Cardiac muscle cell (in vitro differentiated cells and primary cell): Measurements from ENCODE around the gene RFPL3. TPM values are rescaled to one million over a fixed set of nuclear protein-coding genes. Genes with fewer than 3 reads are reported as not detected.

Experiments used
- DNase-seq, 2 donors: peaks; one replicate each; pipeline versions ENCODE4 v3.0.0 to v3.0.0-alpha.2; 2010 to 2017; ENCODE audit warnings: low read depth in 1 of 2, low spot score in 1 of 2
- H3K27ac ChIP-seq: fragments of 200-600 bp; sonication (generic); 2 replicates; pipeline ENCODE4 v1.5.1; 2016
- H3K27me3 ChIP-seq: fragments of 200-600 bp; sonication (generic); 2 replicates; pipeline ENCODE4 v1.6.0; 2016; ENCODE audit warnings: control low read depth
- H3K36me3 ChIP-seq: fragments of 200-600 bp; sonication (generic); 2 replicates; pipeline ENCODE4 v1.5.1; 2016; ENCODE audit warnings: control low read depth
- H3K4me1 ChIP-seq: fragments of 200-600 bp; sonication (generic); 2 replicates; pipeline ENCODE4 v1.8.1; 2017; ENCODE audit warnings: low read depth, mild to moderate bottlenecking, mixed run types
- H3K4me3 ChIP-seq: fragments of 200-600 bp; sonication (generic); 2 replicates; pipeline ENCODE4 v1.5.1; 2016; ENCODE audit warnings: mild to moderate bottlenecking
- H3K9me3 ChIP-seq: fragments of 200-600 bp; sonication (generic); 2 replicates; pipeline ENCODE4 v1.5.1; 2017; ENCODE audit warnings: low read depth, mild to moderate bottlenecking, control low read depth
- polyA plus RNA-seq: library from polyadenylated mRNA; unstranded; fragments of >200 nt; fragmentation: Nextera tagmentation; extraction: Ambion mirVana; gene quantifications from 2 replicates; pipeline ENCODE4 v1.2.1, GENCODE V29; 2016
- total RNA-seq: library from RNA; depleted of rRNA; stranded (reverse); fragments of >200 nt; gene quantifications from 2 replicates; pipeline ENCODE4 v1.2.3, GENCODE V29; 2016
- TF ChIP-seq, protein P1 (sequence below): IDR thresholded peaks from 2 replicates; pipeline ENCODE4 v1.5.1; 2012; ENCODE audit warnings: low read depth, mild to moderate bottlenecking, low read length

Gene RFPL3
- total and polyA plus RNA-seq, 2 experiments from 2014 or later: not detected

DNA sequence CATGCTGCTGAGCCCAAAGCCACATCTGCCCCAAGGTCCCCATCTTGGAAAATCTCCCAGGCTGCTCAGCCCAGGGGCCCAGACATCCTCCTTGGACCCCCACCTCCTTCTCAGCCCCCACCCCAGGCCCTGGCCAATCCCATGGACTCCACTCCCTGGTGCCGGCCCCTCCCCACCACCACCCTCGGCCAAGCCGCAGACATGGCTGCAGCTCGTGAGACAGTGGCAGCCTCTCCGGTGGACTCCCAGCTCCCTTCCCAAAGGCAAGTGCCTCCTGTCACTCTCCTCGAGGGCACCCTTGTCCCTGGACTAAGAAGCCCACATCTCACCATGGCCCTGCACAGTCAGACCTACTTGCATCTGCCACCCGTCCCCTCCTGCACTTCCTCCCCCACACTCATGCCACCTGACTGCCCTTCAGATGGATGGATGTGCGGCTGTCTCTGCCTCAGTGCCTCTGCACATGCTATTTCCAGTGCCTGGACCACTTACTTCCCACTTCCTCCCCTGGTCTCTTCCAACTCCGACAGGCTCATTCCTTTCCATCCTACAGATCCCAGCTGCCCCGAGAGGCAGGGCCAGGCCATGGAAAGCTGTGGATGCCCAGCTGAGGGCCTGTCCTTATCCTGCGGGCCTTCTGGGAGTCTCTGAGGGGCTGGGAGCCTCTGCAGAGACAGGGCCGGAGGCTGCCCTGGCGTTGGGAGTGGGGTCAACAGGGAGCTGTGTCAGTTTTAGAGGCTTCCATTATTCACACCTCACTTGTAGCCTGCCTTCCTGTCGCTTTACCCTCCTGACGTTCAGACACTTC is 25.5 kb upstream of the RFPL3 start:
- no peak overlapping the region for H3K4me3 ChIP-seq
- TF ChIP-seq, protein P1, sequence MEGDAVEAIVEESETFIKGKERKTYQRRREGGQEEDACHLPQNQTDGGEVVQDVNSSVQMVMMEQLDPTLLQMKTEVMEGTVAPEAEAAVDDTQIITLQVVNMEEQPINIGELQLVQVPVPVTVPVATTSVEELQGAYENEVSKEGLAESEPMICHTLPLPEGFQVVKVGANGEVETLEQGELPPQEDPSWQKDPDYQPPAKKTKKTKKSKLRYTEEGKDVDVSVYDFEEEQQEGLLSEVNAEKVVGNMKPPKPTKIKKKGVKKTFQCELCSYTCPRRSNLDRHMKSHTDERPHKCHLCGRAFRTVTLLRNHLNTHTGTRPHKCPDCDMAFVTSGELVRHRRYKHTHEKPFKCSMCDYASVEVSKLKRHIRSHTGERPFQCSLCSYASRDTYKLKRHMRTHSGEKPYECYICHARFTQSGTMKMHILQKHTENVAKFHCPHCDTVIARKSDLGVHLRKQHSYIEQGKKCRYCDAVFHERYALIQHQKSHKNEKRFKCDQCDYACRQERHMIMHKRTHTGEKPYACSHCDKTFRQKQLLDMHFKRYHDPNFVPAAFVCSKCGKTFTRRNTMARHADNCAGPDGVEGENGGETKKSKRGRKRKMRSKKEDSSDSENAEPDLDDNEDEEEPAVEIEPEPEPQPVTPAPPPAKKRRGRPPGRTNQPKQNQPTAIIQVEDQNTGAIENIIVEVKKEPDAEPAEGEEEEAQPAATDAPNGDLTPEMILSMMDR: no peak
- no peaks in the 10 kb centered on the region for H3K4me1 ChIP-seq
- no peak overlapping the region for H3K27ac ChIP-seq
- H3K36me3 ChIP-seq: no peaks in the 10 kb centered on the region
- H3K27me3 ChIP-seq: no peaks in the 10 kb centered on the region
- DNase-seq: no peak
- no peaks in the 10 kb centered on the region for H3K9me3 ChIP-seq

DNA sequence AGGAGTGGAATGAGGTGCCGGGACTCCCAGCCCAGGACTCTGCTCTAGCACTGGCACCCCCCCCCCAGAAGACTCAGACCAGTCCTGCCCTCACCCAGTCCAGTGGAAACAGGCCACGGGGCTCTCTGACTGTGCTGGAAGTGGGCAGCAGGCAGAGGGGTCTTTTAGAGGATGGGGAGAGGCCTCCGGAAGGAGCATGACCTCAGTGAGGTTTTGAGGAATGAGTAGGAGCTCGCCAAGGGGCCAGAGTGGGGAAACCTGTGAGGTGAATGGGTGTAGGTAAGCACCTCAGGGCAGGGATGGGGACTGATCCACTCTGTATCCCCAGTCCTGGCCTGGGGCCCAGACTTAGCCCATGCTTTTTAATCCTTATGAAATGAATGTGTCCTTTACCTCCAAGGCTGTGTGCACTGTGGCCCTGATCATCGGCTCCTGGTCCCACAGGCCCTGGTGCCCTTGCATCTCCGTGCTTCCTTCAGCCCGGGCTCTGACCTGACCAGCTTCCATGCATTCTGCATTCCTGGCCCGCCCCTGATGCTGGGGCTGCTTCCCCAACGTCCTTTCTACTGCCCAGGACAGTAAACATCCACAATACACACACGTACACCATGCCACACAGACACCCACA is 24.4 kb upstream of the RFPL3 start:
- Histone ChIP-seq H3K27me3 (no peaks in the 10 kb centered on the region), H3K4me1 (no peaks in the 10 kb centered on the region), H3K9me3 (no peaks in the 10 kb centered on the region), H3K27ac (no peak overlapping the region), H3K36me3 (no peaks in the 10 kb centered on the region), H3K4me3 (no peak overlapping the region)
- TF ChIP-seq, protein P1: no peak
- DNase-seq: no peak

DNA sequence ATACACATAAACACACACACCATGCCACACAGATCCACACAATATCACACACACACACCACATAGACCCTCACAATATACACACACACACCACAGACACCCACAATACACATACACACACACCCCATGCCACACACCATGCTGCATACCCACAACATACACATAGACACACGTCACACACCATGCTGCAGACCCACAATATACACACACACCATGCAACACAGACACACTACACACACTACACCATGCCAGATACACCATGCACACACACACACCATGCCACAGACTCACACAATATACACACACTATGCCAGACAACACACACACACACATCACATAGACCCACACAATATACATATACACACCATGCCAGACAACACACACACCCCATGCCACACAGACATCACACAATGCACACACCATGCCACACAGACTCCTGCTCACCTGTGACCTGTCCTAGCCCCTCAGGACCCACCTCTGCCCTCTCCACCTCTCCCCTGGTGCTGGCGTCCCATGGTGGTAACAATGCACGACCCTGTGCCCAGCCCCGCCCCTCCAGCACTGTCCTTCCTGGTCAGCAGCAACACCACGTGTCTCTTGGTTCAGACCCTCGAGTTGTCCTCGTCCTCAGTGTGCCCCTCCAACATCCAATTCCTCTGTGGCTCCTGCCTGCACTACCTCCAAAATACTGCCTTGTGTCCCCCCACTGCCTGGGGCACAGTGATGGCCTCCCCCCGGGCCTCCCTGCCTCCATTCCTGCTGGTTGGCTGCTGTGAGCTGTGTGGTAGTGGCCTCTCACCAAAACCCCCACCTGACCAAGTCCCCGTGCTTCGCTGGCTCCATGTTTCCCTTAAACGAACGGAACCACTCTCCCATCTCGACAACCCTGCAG is 23.7 kb upstream of the RFPL3 start:
- H3K27ac ChIP-seq: no peak overlapping the region
- TF ChIP-seq, protein P1: no peak
- DNase-seq: no peak
- H3K4me3 ChIP-seq: no peak overlapping the region
- no peaks in the 10 kb centered on the region for H3K4me1 ChIP-seq
- H3K9me3 ChIP-seq: no peaks in the 10 kb centered on the region
- no peaks in the 10 kb centered on the region for H3K36me3 ChIP-seq
- no peaks in the 10 kb centered on the region for H3K27me3 ChIP-seq

DNA sequence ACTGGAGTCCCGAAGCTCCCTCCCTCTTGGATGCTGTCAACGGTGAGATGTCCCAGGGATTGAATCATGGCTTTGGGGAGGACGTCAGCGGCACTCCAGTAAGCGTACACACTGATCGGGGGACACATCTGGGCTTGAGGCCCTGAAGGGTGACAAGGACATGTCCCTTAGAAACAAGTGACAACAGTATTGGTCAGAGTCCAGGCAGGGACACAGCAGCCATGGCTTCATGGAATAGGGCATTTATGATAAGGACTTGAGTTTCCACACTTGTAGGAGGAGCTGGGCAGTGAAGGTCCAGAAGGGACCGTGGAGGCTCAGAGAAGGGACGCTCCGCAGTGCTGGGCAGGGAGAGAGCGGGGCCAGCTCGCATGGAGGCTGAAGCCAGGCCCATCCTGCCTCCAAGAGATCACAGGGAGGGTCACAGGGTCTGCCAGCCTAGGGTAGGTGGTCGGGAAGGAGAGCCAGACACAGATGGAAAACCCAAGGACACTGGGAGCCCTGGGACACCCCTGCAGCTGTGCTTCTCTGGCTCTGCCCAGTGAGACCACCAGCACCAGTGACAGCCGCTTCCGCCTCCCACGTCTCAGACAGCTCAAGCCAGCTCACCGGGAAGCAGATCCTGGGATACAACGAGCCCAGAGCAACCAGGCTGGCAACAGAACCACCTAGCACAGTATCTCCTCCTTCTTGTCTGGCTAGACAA is 22.9 kb upstream of the RFPL3 start:
- DNase-seq: no peak
- no peak overlapping the region for H3K27ac ChIP-seq
- TF ChIP-seq, protein P1: no peak

DNA sequence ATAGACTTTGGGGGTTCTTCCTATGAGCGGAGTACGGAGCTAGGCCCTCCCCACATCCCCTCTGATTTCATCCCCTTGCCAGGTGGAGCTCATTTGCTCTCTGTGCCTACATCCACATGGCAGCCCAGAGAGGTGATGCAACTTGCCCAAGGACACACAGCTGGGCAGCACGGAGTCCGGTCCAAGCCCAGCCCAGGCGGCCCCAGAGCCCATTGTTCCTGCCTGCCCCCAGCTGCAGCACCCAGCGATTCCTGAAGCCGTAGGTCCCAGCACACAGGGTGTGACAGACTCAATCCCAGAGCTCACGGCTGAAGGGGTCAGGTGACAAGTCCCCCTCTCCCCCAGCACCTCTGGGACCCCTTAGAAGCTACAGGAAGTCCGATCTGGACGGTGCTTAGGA is 22.2 kb upstream of the RFPL3 start:
- Histone ChIP-seq H3K36me3 (no peaks in the 10 kb centered on the region), H3K4me3 (no peak overlapping the region), H3K9me3 (no peaks in the 10 kb centered on the region), H3K27me3 (no peaks in the 10 kb centered on the region), H3K4me1 (no peaks in the 10 kb centered on the region), H3K27ac (no peak overlapping the region)
- TF ChIP-seq, protein P1: no peak
- no peak for DNase-seq

More for the DNA sequence above, 22.9 kb upstream of the RFPL3 start:
- Histone ChIP-seq H3K9me3 (no peaks in the 10 kb centered on the region), H3K36me3 (no peaks in the 10 kb centered on the region), H3K27me3 (no peaks in the 10 kb centered on the region), H3K4me1 (no peaks in the 10 kb centered on the region), H3K4me3 (no peak overlapping the region)
